ENCODE results near the gene CST1. TPM values are rescaled to one million over a fixed set of nuclear protein-coding genes. Genes with fewer than 3 reads are reported as not detected.
"Not testable (repeated sequence)": the region's sequence is repeated elsewhere in the genome, so short reads cannot be mapped to it uniquely, and the experiment has no call there.

CST1 gene
- total RNA-seq, 2 donors from 2014 or later: not detected

GRCh38 chr20:23749746-23750145 is 989 bp downstream of the CST1 start:
- Histone ChIP-seq H3K9me3 (no peaks in the 10 kb centered on the region), H3K4me1 (no peaks in the 10 kb centered on the region), H3K36me3 (replicated peaks in 1 of 2; ENCODE audit: insufficient read depth in 1 of 2, low read depth in 2 of 2) (no peaks in the 10 kb centered on the region), H3K27me3 (no peaks in the 10 kb centered on the region), H3K4me3 (no peak overlapping the region), H3K27ac (no peak overlapping the region)
- 34 to 52% methylated on average over 3 to 5 of the region's 5 CpGs for WGBS, 2 donors
- intact Hi-C loops (cut with DNase I): no loop called here
- DNase-seq (no peak), ATAC-seq (no peak)
- TF ChIP-seq POLR2A (IDR thresholded peaks at IDR 0.05): no peak

GRCh38 chr20:23748975-23749374 is 1.8 kb downstream of the CST1 start:
- intact Hi-C loops (cut with DNase I); H3K27me3 ChIP-seq; H3K27ac ChIP-seq; H3K9me3 ChIP-seq; H3K4me3 ChIP-seq; H3K4me1 ChIP-seq; H3K36me3 ChIP-seq (replicated peaks in 1 of 2; ENCODE audit: insufficient read depth in 1 of 2, low read depth in 2 of 2); DNase-seq; ATAC-seq: not testable (repeated sequence)
- WGBS, 2 donors: 57 to 67% methylated on average over 8 to 10 of the region's 10 CpGs

- not testable (repeated sequence) for ATAC-seq
Observed at GRCh38 chr20:23747551-23747950, 3.2 kb downstream of the CST1 start.

GRCh38 chr20:23747092-23747491 is 3.6 kb downstream of the CST1 start:
- H3K27ac ChIP-seq; H3K9me3 ChIP-seq; H3K4me3 ChIP-seq; H3K27me3 ChIP-seq; intact Hi-C loops (cut with DNase I); DNase-seq; H3K36me3 ChIP-seq (replicated peaks in 1 of 2; ENCODE audit: insufficient read depth in 1 of 2, low read depth in 2 of 2); H3K4me1 ChIP-seq; ATAC-seq: not testable (repeated sequence)
- 63 to 100% methylated on average over 1 to 4 of the region's 4 CpGs for WGBS, 2 donors

More at GRCh38 chr20:23747551-23747950, 3.2 kb downstream of the CST1 start:
- WGBS, 2 donors: 53 to 54% methylated on average over 6 to 7 of the region's 7 CpGs
- H3K4me1 ChIP-seq; H3K27ac ChIP-seq; H3K27me3 ChIP-seq; H3K36me3 ChIP-seq (replicated peaks in 1 of 2; ENCODE audit: insufficient read depth in 1 of 2, low read depth in 2 of 2); intact Hi-C loops (cut with DNase I); H3K4me3 ChIP-seq; DNase-seq; H3K9me3 ChIP-seq: not testable (repeated sequence)

GRCh38 chr20:23746321-23746720 is 4.4 kb downstream of the CST1 start:
- intact Hi-C loops (cut with DNase I): no loop called here
- no peak overlapping the region for H3K4me3 ChIP-seq
- H3K27me3 ChIP-seq: no peaks in the 10 kb centered on the region
- no peaks in the 10 kb centered on the region for H3K4me1 ChIP-seq
- no peaks in the 10 kb centered on the region for H3K36me3 ChIP-seq (replicated peaks in 1 of 2; ENCODE audit: insufficient read depth in 1 of 2, low read depth in 2 of 2)
- TF ChIP-seq POLR2A (IDR thresholded peaks at IDR 0.05) (no peak), CTCF (IDR thresholded peaks at IDR 0.05) (no peak)
- H3K27ac ChIP-seq: no peak overlapping the region
- H3K9me3 ChIP-seq: no peaks in the 10 kb centered on the region
- DNase-seq: no peak
- WGBS, 2 donors: 60 to 74% methylated on average over 6 of the region's 6 CpGs
- no peak for ATAC-seq

- no peak overlapping the region for H3K27ac ChIP-seq
- H3K36me3 ChIP-seq (replicated peaks in 1 of 2; ENCODE audit: insufficient read depth in 1 of 2, low read depth in 2 of 2): no peaks in the 10 kb centered on the region
- intact Hi-C loops (cut with DNase I): no loop called here
- H3K4me3 ChIP-seq: no peak overlapping the region
- no peak for TF ChIP-seq POLR2A (IDR thresholded peaks at IDR 0.05)
- TF ChIP-seq CTCF (IDR thresholded peaks at IDR 0.05): no peak
- no peaks in the 10 kb centered on the region for H3K4me1 ChIP-seq
- ATAC-seq: no peak
- DNase-seq: no peak
- no peaks in the 10 kb centered on the region for H3K27me3 ChIP-seq
- 78 to 84% methylated on average over 2 of the region's 2 CpGs for WGBS, 2 donors
- no peaks in the 10 kb centered on the region for H3K9me3 ChIP-seq
Observed at GRCh38 chr20:23745247-23745646, 5.5 kb downstream of the CST1 start.

GRCh38 chr20:23744817-23745216 is 5.9 kb downstream of the CST1 start:
- Histone ChIP-seq H3K27me3 (no peaks in the 10 kb centered on the region), H3K36me3 (replicated peaks in 1 of 2; ENCODE audit: insufficient read depth in 1 of 2, low read depth in 2 of 2) (no peaks in the 10 kb centered on the region), H3K4me3 (no peak overlapping the region), H3K9me3 (no peaks in the 10 kb centered on the region), H3K4me1 (no peaks in the 10 kb centered on the region), H3K27ac (no peak overlapping the region)
- no peak for DNase-seq
- 35 to 50% methylated on average over 1 of the region's 1 CpG for WGBS, 2 donors
- ATAC-seq: no peak
- TF ChIP-seq CTCF (IDR thresholded peaks at IDR 0.05) (no peak), POLR2A (IDR thresholded peaks at IDR 0.05) (no peak)
- intact Hi-C loops (cut with DNase I): no loop called here

GRCh38 chr20:23735391-23735790 is 15.3 kb downstream of the CST1 start:
- H3K4me3 ChIP-seq; H3K27me3 ChIP-seq; ATAC-seq; H3K27ac ChIP-seq; H3K4me1 ChIP-seq; H3K36me3 ChIP-seq (replicated peaks in 1 of 2; ENCODE audit: insufficient read depth in 1 of 2, low read depth in 2 of 2); DNase-seq; intact Hi-C loops (cut with DNase I); H3K9me3 ChIP-seq: not testable (repeated sequence)
- WGBS, 2 donors: 50 to 51% methylated on average over 3 of the region's 3 CpGs

- H3K27me3 ChIP-seq; ATAC-seq; H3K27ac ChIP-seq; intact Hi-C loops (cut with DNase I); H3K36me3 ChIP-seq (replicated peaks in 1 of 2; ENCODE audit: insufficient read depth in 1 of 2, low read depth in 2 of 2); H3K9me3 ChIP-seq; H3K4me3 ChIP-seq; DNase-seq; H3K4me1 ChIP-seq: not testable (repeated sequence)
- 67 to 72% methylated on average over 2 of the region's 2 CpGs for WGBS, 2 donors
Observed at GRCh38 chr20:23734949-23735348, 15.8 kb downstream of the CST1 start.

- WGBS, 2 donors: 44 to 60% methylated on average over 1 of the region's 1 CpG
- intact Hi-C loops (cut with DNase I): not testable (repeated sequence)
Observed at GRCh38 chr20:23734440-23734839, 16.3 kb downstream of the CST1 start.

More at GRCh38 chr20:23734440-23734839, 16.3 kb downstream of the CST1 start:
- not testable (repeated sequence) for H3K27ac ChIP-seq; H3K4me1 ChIP-seq; H3K4me3 ChIP-seq; DNase-seq; H3K9me3 ChIP-seq; H3K36me3 ChIP-seq (replicated peaks in 1 of 2; ENCODE audit: insufficient read depth in 1 of 2, low read depth in 2 of 2); ATAC-seq; H3K27me3 ChIP-seq
